Medulla oblongata (tissue), 1 donor: Measurements from ENCODE around the gene CABP4.

Experiments used
- DNase-seq: peaks from one replicate; pipeline ENCODE4 v3.0.0-alpha.2; 2015; ENCODE audit errors: extremely low spot score

Gene CABP4

DNA sequence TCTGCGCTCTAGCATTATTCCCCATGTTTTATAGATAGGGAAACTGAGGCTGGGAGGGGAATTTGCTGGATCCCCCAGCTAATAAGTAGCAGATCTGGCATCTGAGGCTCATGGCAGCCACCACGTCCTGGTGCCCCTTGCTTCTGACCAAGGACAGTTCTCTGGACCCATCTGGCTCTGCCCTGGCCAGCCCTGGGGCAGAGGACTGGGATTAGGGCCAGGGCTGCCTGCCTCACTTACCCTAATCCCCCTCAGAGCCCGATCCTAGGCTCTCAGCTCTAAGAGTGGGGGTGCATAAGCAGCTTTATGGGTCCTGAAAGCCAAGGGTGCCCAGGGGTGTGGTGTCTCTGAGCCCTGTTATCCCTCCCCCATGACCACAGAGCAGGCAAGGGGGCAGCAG, at the start of gene CABP4:
Gene CABP4, plus strand, starts transcription at position 301 of the 400 bp plus-strand sequence. Its CDS starts 70 bp downstream, at position 371.
- no peak for DNase-seq

- DNase-seq: no peak
Observed at GRCh38 chr11:67405688-67406339, 49.3 kb upstream of the CABP4 start.

DNA sequence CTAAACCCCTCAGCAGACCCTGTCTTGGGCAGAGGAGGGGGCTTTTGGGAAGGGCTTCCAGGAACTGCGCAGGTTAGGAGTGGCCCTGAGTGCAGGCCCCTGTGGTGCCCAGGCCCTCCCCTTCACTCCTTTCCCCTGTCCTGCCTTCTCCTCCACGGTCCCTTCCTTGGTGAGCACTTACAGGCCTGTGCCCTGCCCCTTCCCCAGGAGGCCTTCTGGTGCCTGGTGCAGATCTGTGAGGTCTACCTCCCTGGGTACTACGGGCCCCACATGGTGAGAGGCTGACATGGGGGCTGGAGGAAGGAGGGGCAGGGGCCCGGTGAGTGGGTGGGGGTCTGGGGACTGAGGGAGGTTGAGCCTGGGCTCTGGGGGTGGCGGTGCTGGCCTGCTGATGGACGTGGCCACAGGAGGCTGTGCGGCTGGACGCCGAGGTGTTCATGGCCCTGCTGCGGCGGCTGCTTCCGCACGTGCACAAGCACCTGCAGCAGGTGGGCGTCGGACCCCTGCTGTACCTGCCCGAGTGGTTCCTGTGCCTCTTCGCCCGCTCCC, 48.7 kb upstream of the CABP4 start:
- DNase-seq: no peak

GRCh38 chr11:67406969-67407687, 48.0 kb upstream of the CABP4 start:
- peak; percentile 71 for DNase-seq

DNA sequence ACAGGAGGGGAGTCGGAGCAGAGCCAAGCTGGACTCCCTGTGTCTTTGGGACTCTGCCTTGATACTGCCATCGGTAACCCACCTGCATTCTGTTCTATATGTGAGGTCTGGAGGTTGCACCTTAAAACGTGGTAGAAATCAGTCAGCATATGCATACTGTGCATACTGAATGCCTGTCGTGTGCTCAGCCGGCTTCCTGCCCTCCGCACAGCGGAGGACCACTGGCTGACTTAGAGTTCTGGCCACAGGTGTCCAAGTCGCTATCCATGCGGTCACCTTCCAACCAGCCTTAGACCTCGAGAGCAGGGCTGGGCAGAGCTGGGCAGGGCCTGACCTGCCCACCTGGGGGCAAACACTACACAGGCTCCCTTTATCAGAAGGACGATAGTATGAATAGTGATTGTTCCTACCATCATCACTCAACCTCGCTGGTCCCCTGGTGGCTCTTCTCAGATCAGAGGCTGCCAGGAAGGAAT, 47.4 kb upstream of the CABP4 start:
- DNase-seq: no peak

GRCh38 chr11:67408437-67409200, 46.5 kb upstream of the CABP4 start:
- DNase-seq: no peak

- no peak for DNase-seq
Observed at GRCh38 chr11:67409261-67409666, 45.9 kb upstream of the CABP4 start.

DNA sequence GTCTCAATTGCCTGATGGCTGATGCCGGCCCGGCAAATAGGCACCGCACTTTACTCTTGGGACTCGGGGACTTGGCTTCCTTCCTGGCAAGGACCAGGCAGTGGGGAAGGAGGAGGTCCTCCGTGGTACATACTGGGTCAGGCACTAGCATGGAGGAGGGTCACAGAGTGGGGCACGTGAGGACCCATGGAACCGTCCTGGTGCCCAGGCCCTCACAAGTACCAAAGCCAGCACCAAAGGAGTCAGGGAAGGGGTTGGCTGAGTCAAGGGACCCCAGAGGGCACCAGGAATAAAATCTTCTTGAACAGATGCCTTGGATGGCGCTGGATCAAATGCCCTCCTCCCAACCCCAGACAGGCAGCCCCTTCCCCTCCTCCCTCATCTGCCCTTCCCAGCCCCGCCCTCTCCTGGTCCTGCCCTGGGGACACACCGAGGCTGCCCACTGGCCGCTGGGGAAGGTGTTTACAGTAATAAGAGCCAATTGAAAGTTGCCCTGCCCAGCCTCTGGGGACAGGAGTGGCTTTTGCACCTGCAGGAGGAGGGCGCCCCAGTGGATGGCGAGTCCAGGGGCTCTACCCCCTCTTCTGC, 45.3 kb upstream of the CABP4 start:
- no peak for DNase-seq

DNA sequence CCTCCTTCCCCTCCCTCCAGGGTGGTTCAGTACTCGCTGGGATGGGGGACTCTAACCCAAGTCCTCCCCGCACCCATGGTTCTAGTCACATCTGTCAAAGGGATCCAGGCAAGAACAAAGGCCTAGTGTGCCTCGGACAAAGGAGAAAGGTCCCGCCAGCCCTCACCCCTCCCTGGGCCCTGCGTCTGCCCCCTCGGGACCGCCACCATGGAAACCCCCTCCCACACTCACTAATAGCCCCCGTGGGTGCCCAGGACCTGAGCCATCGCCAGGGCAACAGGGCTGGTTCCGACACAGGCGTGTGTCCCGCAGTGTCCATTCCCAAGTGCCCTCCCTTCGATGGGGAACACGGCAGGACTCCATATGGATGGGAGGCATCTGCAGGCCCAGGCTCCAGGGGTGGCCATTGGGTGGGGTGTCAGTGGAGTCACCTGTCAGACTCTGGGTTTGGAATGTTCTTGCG, 44.8 kb upstream of the CABP4 start:
- DNase-seq: peak; percentile 96

GRCh38 chr11:67410984-67411784, 44.0 kb upstream of the CABP4 start:
- DNase-seq: no peak

- DNase-seq: no peak
Observed at GRCh38 chr11:67411785-67412152, 43.4 kb upstream of the CABP4 start.

- DNase-seq: no peak
Observed at GRCh38 chr11:67412495-67413179, 42.5 kb upstream of the CABP4 start.

GRCh38 chr11:67413266-67413849, 41.8 kb upstream of the CABP4 start:
- DNase-seq: no peak

DNA sequence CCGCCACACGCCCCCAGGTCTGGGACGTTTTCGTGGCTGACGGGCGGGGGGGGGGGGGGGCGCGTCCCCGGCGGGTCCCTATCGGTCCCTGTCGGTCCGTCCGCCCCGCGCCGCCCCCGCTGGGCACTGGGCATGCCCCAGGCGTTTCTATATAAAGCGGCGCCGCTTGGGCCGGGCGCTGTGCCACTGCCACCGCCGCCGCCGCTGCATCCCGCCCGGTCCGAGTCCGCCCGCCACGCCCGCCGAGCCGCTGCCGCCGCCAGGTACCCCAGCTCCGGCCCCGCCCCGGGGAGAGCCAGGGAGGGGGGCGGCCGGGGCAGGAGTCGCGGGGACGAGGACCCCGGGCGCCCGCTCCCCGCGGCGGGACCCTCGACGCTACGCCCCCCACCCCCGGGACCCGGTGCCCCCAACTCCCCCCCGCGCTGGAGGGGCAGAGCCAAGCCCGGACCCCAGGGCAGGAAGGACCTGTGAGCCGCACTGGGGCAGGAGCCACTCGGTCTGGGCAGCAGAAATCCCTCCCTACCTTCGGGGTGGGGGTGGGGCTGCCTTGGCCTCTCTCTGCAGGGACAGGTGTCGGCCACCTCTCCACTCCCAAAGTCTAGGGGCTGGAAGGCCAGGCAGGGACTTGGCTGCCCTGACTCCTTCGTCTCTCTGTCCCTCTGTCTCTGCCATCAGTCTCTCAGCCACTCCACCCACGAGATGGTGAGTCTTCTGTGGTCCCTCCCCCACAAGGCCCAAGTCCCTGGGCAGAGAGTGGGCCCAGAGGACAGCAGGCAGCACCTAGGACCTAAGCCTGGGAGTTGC, 39.5 kb upstream of the CABP4 start, which contains the start of gene CARNS1:
Gene CARNS1, plus strand, starts transcription at position 178 of the 804 bp plus-strand sequence. Its CDS starts 522 bp downstream, at position 700.
- peak; percentile 55 for DNase-seq

DNA sequence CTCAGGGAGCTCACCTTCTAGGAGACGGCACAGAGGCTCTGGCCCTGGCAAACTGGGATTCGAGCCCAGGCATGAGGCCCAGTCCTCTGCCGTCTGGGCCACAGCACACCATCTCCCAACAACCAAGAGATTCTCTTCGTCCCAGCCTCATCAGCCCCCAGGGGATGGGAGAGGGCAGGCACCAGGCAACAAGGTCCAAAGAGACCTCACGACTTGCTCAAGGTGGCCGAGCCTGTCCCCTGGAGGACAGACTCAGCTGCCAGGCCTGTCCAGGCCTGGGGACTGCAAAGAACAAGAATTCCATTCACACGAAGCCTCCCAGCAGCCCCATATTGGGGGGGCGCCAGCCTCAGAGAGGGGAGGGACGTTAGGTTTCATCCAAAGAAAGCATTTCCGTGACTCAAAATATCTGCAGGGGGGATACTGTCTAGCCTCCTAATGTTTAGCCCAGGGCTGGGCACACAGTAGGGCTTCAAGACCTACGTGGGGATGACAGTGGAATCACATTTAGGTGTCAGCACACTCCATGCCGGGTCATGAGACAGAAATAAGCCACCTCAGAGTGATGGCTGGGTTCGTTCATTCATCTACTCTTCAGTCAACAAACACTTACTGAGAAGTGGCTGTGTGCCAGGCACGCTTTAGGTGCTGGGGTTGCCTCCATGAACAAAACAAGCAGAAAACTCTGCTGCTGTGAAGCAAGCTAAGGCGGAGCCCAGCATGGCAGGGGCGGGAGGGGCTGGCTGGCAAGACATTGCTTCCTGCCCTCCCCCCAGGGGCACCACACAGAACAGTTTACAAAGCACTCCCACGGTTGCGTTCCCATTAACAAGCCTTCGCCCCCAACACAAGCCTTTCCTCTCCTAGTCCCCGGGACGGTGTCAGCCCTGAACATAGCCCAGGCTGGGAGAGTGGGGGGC, 38.5 kb upstream of the CABP4 start:
- peak; percentile 44 for DNase-seq

DNA sequence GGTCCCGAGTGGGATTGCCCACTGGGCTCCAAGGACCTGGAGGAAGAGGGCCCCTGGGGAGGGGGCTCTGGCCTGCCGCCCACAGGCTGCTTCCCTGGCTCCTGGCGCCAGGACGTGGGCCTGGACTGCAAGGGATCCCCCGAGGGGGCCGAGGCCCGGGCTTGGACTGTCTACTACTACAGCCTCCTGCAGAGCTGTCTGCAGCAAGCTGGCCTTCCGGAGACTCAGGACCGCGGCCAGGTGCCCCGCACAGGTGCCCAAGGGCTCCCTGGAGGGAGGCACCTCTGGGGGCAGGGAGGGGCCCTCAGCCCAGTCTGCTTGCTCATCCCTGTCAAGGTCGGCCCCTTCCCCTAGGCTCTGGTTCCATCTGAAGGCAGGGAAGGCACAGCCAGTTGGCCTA, 37.7 kb upstream of the CABP4 start:
- no peak for DNase-seq

GRCh38 chr11:67418476-67419281, 36.5 kb upstream of the CABP4 start:
- DNase-seq: no peak
